GM12878 (cell line): ENCODE measurements around the gene PTPN5. TPM values are rescaled to one million over a fixed set of nuclear protein-coding genes. Genes with fewer than 3 reads are reported as not detected.

Source experiments
- ATAC-seq: fragments of 200-7000 bp; cut with Tn5 transposase; 3 replicates; pipeline ENCODE4 v1.9.1; 2020; ENCODE audit warnings: mild to moderate bottlenecking, moderate library complexity
- BruUV-seq: library from RNA; stranded (reverse); fragments of 400-500 nt; replicated peaks from 2 replicates; lab custom pipeline; 2021; lab: Mats Ljungman, UMichigan
- CTCF ChIA-PET: fragments of 300-600 bp; sonication (Branson Sonifier 250); formaldehyde crosslinking; extraction: SDS; loops from one replicate; lab custom pipeline; 2021; ENCODE audit warnings: inconsistent platforms; lab: Yijun Ruan, JAX
- POLR2A ChIA-PET: fragments of 350-600 bp; formaldehyde crosslinking; extraction: SDS; loops from one replicate; lab custom pipeline; 2021; ENCODE audit warnings: inconsistent platforms; lab: Charles Lee
- RAD21 ChIA-PET: fragments of 300-600 bp; sonication (Branson Sonifier 250); formaldehyde crosslinking; loops from one replicate; lab custom pipeline; 2023; ENCODE audit warnings: antibody characterized with exemption; ENCODE audit not compliant: unreplicated experiment; lab: Charles Lee
- SMC1A ChIA-PET: fragments of 300-600 bp; sonication (Branson Sonifier 250); formaldehyde crosslinking; loops from one replicate; lab custom pipeline; 2023; ENCODE audit not compliant: unreplicated experiment, uncharacterized antibody; lab: Charles Lee
- DNase-seq: peaks from one replicate; pipeline ENCODE4 v3.0.0-alpha.2; 2011; ENCODE audit warnings: low read depth, low spot score
- FAIRE-seq: peaks from 3 replicates; lab custom pipeline; 2011; peaks lifted over from hg19 to GRCh38; lab: Jason Lieb, UNC
- H2AFZ ChIP-seq: 2 replicates; pipeline ENCODE4 v1.6.0; 2011; ENCODE audit warnings: low read depth, low read length, control low read depth; ENCODE audit not compliant: control insufficient read depth
- H3K27ac ChIP-seq: 2 replicates; pipeline ENCODE4 v1.5.1; 2011; ENCODE audit warnings: control low read depth; ENCODE audit not compliant: control insufficient read depth, insufficient read depth
- H3K27me3 ChIP-seq, 2 experiments: replicated peaks in 1 of 2; 2 replicates each; pipeline versions ENCODE4 v1.6.0 to v1.6.1; 2011; ENCODE audit warnings: low read length in 1 of 2; ENCODE audit not compliant: control insufficient read depth in 2 of 2, insufficient read depth in 2 of 2
- H3K36me3 ChIP-seq, 2 experiments: 2 replicates each; pipeline ENCODE4 v1.5.1; 2011; ENCODE audit warnings: low read length in 1 of 2; ENCODE audit not compliant: control insufficient read depth in 2 of 2, insufficient read depth in 2 of 2
- H3K4me1 ChIP-seq: 2 replicates; pipeline ENCODE4 v1.6.1; 2011; ENCODE audit warnings: mild to moderate bottlenecking, low read length, moderate library complexity, mixed read lengths; ENCODE audit not compliant: control insufficient read depth, insufficient read depth
- H3K4me2 ChIP-seq: 2 replicates; pipeline ENCODE4 v1.6.0; 2011; ENCODE audit warnings: control low read depth; ENCODE audit not compliant: control insufficient read depth, insufficient read depth
- H3K4me3 ChIP-seq: fragments of 200-600 bp; sonication (generic); 2 replicates; pipeline ENCODE4 v1.5.1; 2016
- H3K79me2 ChIP-seq: 2 replicates; pipeline ENCODE4 v1.6.0; 2011; ENCODE audit warnings: low read length; ENCODE audit not compliant: control insufficient read depth, insufficient read depth
- H3K9ac ChIP-seq: 2 replicates; pipeline ENCODE4 v1.8.0; 2011; ENCODE audit warnings: low read length, control low read depth, mixed read lengths; ENCODE audit not compliant: control insufficient read depth, insufficient read depth
- H3K9me3 ChIP-seq: replicated peaks from 3 replicates; pipeline ENCODE4 v1.5.1; 2011; ENCODE audit warnings: mild to moderate bottlenecking, low read length; ENCODE audit not compliant: control insufficient read depth, insufficient read depth
- H4K20me1 ChIP-seq: 2 replicates; pipeline ENCODE4 v1.6.0; 2011; ENCODE audit not compliant: control insufficient read depth, insufficient read depth
- ASH2L ChIP-seq: fragments of 300-600, 200-600 bp; sonication (generic); IDR thresholded peaks from 2 replicates; pipeline ENCODE4 v1.6.1; 2017; ENCODE audit warnings: low read depth, mild to moderate bottlenecking, borderline replicate concordance
- BRCA1 ChIP-seq: IDR thresholded peaks from 2 replicates; pipeline ENCODE4 v1.6.1; 2011; ENCODE audit warnings: low read depth, low read length, improper control_type of control experiment
- EED ChIP-seq: sonication (generic); IDR thresholded peaks from 2 replicates; pipeline ENCODE4 v1.6.1; 2016; ENCODE audit warnings: antibody characterized with exemption, low read depth
- ELK1 ChIP-seq: IDR thresholded peaks from 2 replicates; pipeline ENCODE4 v1.6.1; 2012; ENCODE audit warnings: low read depth, low read length, improper control_type of control experiment
- GABPA ChIP-seq: IDR thresholded peaks from 2 replicates; pipeline ENCODE4 v1.6.1; 2014; ENCODE audit warnings: antibody characterized with exemption, low read depth, mild to moderate bottlenecking, inconsistent platforms
- KDM1A ChIP-seq: fragments of 200-600 bp; sonication (generic); IDR thresholded peaks from 2 replicates; pipeline ENCODE4 v1.6.1; 2016; ENCODE audit warnings: borderline replicate concordance
- MEF2B ChIP-seq: fragments of 450-650 bp; IDR thresholded peaks from 2 replicates; pipeline ENCODE4 v1.6.1; 2018; ENCODE audit warnings: mild to moderate bottlenecking, moderate library complexity; ENCODE audit not compliant: partially characterized antibody, poor library complexity, severe bottlenecking
- RAD51 ChIP-seq: fragments of 450-650 bp; IDR thresholded peaks from 2 replicates; pipeline ENCODE4 v1.6.1; 2016; ENCODE audit warnings: moderate library complexity, mild to moderate bottlenecking, inconsistent platforms
- SMAD1 ChIP-seq: fragments of 450-650 bp; IDR thresholded peaks from 2 replicates; pipeline ENCODE4 v1.6.1; 2018; ENCODE audit warnings: mild to moderate bottlenecking, low read depth; ENCODE audit not compliant: partially characterized antibody
- TCF12 ChIP-seq: IDR thresholded peaks from 2 replicates; pipeline ENCODE4 v1.6.1; 2011; ENCODE audit warnings: low read depth, mild to moderate bottlenecking, low read length
- ZNF384 ChIP-seq: IDR thresholded peaks from 2 replicates; pipeline ENCODE4 v1.6.1; 2012; ENCODE audit warnings: low read depth, mild to moderate bottlenecking, low read length, improper control_type of control experiment, borderline replicate concordance
- WGBS: methylation state at CpG from one replicate; pipeline ENCODE4 v1.1.6; 2016; ENCODE audit warnings: low lambda C conversion rate; ENCODE audit not compliant: insufficient replicate concordance, insufficient coverage; ENCODE audit errors: missing lambda C conversion rate; 5-methylcytosine and 5-hydroxymethylcytosine counted together
- in situ Hi-C: fragments of 300-500 bp; cut with MboI; formaldehyde crosslinking; loops from 9 replicates; pipeline ENCODE4 v1.14.3; 2018; ENCODE audit warnings: mixed read lengths
- intact Hi-C: fragments of 100-400 bp; cut with micrococcal nuclease; formaldehyde crosslinking; loops from one replicate; pipeline ENCODE4 v1.14.2; 2022; ENCODE audit not compliant: unreplicated experiment
- polyA plus RNA-seq, 11 experiments: library from polyadenylated mRNA; depleted of rRNA in 4 of 11; unstranded in 6 of 11; stranded (reverse) in 5 of 11; fragments of >200 nt; fragmentation: Nextera tagmentation in 4 of 11; fragmentation: Illumina TruSeq in 1 of 11; extraction: Ambion mirVana in 4 of 11; extraction: Trizol in 1 of 11; gene quantifications; 1 replicate in 1 of 11; 2 replicates in 10 of 11; pipeline versions ENCODE4 v1.2.1 to v1.2.3, GENCODE V29; 2011 to 2016; ENCODE audit warnings: inconsistent platforms in 2 of 11, missing spikeins in 2 of 11, low read depth in 1 of 11
- total RNA-seq, 4 experiments: library from RNA; depleted of rRNA in 3 of 4; stranded (reverse); fragments of >200 nt in 3 of 4; fragmentation: Illumina TruSeq in 1 of 4; extraction: Trizol in 1 of 4; gene quantifications; 2 replicates each; pipeline versions ENCODE4 v1.2.1 to v1.2.3, GENCODE V29; 2013 to 2021
- TF ChIP-seq, protein P1 (sequence below): IDR thresholded peaks from 2 replicates; pipeline ENCODE4 v1.6.1; 2012; ENCODE audit warnings: improper control_type of control experiment, low read depth, low read length; ENCODE audit not compliant: insufficient replicate concordance
- TF ChIP-seq, protein P2 (sequence below): IDR thresholded peaks from 2 replicates; pipeline ENCODE4 v1.6.1; 2011; ENCODE audit warnings: borderline replicate concordance, low read depth, mild to moderate bottlenecking, moderate library complexity, low read length; ENCODE audit not compliant: insufficient read depth, poor library complexity, severe bottlenecking

The PTPN5 gene
- total and polyA plus RNA-seq, 10 of the 15 experiments (the other 5 are each of a cell fraction or from before 2014, with no cell fraction given): 0.04 to 0.06 (median 0.05) TPM; not detected in 7

- TF ChIP-seq, protein P1, sequence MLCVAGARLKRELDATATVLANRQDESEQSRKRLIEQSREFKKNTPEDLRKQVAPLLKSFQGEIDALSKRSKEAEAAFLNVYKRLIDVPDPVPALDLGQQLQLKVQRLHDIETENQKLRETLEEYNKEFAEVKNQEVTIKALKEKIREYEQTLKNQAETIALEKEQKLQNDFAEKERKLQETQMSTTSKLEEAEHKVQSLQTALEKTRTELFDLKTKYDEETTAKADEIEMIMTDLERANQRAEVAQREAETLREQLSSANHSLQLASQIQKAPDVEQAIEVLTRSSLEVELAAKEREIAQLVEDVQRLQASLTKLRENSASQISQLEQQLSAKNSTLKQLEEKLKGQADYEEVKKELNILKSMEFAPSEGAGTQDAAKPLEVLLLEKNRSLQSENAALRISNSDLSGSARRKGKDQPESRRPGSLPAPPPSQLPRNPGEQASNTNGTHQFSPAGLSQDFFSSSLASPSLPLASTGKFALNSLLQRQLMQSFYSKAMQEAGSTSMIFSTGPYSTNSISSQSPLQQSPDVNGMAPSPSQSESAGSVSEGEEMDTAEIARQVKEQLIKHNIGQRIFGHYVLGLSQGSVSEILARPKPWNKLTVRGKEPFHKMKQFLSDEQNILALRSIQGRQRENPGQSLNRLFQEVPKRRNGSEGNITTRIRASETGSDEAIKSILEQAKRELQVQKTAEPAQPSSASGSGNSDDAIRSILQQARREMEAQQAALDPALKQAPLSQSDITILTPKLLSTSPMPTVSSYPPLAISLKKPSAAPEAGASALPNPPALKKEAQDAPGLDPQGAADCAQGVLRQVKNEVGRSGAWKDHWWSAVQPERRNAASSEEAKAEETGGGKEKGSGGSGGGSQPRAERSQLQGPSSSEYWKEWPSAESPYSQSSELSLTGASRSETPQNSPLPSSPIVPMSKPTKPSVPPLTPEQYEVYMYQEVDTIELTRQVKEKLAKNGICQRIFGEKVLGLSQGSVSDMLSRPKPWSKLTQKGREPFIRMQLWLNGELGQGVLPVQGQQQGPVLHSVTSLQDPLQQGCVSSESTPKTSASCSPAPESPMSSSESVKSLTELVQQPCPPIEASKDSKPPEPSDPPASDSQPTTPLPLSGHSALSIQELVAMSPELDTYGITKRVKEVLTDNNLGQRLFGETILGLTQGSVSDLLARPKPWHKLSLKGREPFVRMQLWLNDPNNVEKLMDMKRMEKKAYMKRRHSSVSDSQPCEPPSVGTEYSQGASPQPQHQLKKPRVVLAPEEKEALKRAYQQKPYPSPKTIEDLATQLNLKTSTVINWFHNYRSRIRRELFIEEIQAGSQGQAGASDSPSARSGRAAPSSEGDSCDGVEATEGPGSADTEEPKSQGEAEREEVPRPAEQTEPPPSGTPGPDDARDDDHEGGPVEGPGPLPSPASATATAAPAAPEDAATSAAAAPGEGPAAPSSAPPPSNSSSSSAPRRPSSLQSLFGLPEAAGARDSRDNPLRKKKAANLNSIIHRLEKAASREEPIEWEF: no peak
- no peak for TF ChIP-seq ASH2L
- no peak for TF ChIP-seq ZNF384
- no peak for TF ChIP-seq RAD51
- TF ChIP-seq GABPA: no peak
These were observed 30.5 kb downstream of the PTPN5 start (continued) for GRCh38 chr11:18761144-18761543.

- Histone ChIP-seq H3K4me1 (no peaks in the 10 kb centered on the region), H3K9me3 (no peaks in the 10 kb centered on the region), H3K4me2 (no peak overlapping the region), H3K79me2 (no peaks in the 10 kb centered on the region), H3K36me3 (no peaks in the 10 kb centered on the region), H3K9ac (no peak overlapping the region), H2AFZ (no peak overlapping the region), H3K27me3 (no peaks in the 10 kb centered on the region; a peak in 2 of 4 replicates), H3K27ac (no peak overlapping the region), H3K4me3 (no peak overlapping the region), H4K20me1 (no peaks in the 10 kb centered on the region)
- ATAC-seq (no peak), FAIRE-seq (no peak), DNase-seq (no peak)
- SMC1A ChIA-PET: interaction anchor here (0.8 to 2.9 kb wide), 8 partner anchors 8 to 47 kb away, joined by 3 to 11 read pairs (median 4); no protein-coding TSS in a partner anchor
- 52% methylated on average over 3 of the region's 3 CpGs for WGBS
- RAD21 ChIA-PET: interaction anchor here (0.6 to 1.8 kb wide), 5 partner anchors 10 to 217 kb away, joined by 3 to 6 read pairs (median 3); no protein-coding TSS in a partner anchor
- in situ Hi-C loops (no loop called here), intact Hi-C loops (no loop called here)
- POLR2A ChIA-PET: no interaction called here
- CTCF ChIA-PET: interaction anchor here (0.6 to 24.2 kb wide), 11 partner anchors 8 to 936 kb away, joined by 3 to 494 read pairs (median 6); no protein-coding TSS in a partner anchor
- no TSS peak for BruUV-seq
- no peak for TF ChIP-seq SMAD1
- no peak for TF ChIP-seq EED
- TF ChIP-seq KDM1A: no peak
- no peak for TF ChIP-seq BRCA1
- no peak for TF ChIP-seq TCF12
- TF ChIP-seq MEF2B: no peak
- TF ChIP-seq ELK1: no peak
- TF ChIP-seq, protein P2, sequence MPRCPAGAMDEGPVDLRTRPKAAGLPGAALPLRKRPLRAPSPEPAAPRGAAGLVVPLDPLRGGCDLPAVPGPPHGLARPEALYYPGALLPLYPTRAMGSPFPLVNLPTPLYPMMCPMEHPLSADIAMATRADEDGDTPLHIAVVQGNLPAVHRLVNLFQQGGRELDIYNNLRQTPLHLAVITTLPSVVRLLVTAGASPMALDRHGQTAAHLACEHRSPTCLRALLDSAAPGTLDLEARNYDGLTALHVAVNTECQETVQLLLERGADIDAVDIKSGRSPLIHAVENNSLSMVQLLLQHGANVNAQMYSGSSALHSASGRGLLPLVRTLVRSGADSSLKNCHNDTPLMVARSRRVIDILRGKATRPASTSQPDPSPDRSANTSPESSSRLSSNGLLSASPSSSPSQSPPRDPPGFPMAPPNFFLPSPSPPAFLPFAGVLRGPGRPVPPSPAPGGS: no peak
These were observed 33.8 kb downstream of the PTPN5 start for GRCh38 chr11:18757811-18758210.
